ENCODE data around the gene SRCAP.

GRCh38 chr16:30747799-30748633, 49.0 kb downstream of the SRCAP start, which contains the start of gene PHKG2:
- TF ChIP-seq CTCF (IDR thresholded peaks at IDR 0.05) (peak in 2 of 5 experiments; percentile 15 to 33), POLR2A (IDR thresholded peaks at IDR 0.05) (peak; percentile 87), EP300 (IDR thresholded peaks at IDR 0.05; ENCODE audit: low read depth) (no peak), POLR2AphosphoS5 (IDR thresholded peaks at IDR 0.05) (peak; percentile 81 to 89 (median 89))

All from transverse colon (tissue), 4 donors.